ENCODE measurements around the gene ZNF354C. TPM values are rescaled to one million over a fixed set of nuclear protein-coding genes. Genes with fewer than 3 reads are reported as not detected.

ZNF354C gene
- total and polyA plus RNA-seq, 10 of the 15 experiments (the other 5 are each of a cell fraction or from before 2014, with no cell fraction given) = 0.01 to 0.03 (median 0.02) TPM; not detected in 7

GRCh38 chr5:179120421-179120861 lies 60.3 kb downstream of the ZNF354C start:
- in situ Hi-C loops (cut with MboI) = no loop called here
- no peak overlapping the region for H3K27ac ChIP-seq (ENCODE audit: control insufficient read depth, insufficient read depth)
- H3K27me3 ChIP-seq (replicated peaks in 1 of 2; ENCODE audit: control insufficient read depth in 2 of 2, insufficient read depth in 2 of 2, low read length in 1 of 2) = no peaks in the 10 kb centered on the region
- no peaks in the 10 kb centered on the region for H4K20me1 ChIP-seq (ENCODE audit: control insufficient read depth, insufficient read depth)
- FAIRE-seq = no peak
- no peaks in the 10 kb centered on the region for H3K4me1 ChIP-seq (ENCODE audit: control insufficient read depth, insufficient read depth, low read length)
- no peaks in the 10 kb centered on the region for H3K79me2 ChIP-seq (ENCODE audit: control insufficient read depth, insufficient read depth, low read length)
- CTCF ChIA-PET = no interaction called here
- RAD21 ChIA-PET (ENCODE audit: unreplicated experiment) = no interaction called here
- H3K36me3 ChIP-seq (ENCODE audit: control insufficient read depth in 2 of 2, insufficient read depth in 2 of 2, low read length in 1 of 2) = no peaks in the 10 kb centered on the region
- no peak for ATAC-seq
- H3K9ac ChIP-seq (ENCODE audit: control insufficient read depth, insufficient read depth, low read length) = no peak overlapping the region
- no peak for DNase-seq (ENCODE audit: low read depth, low spot score)
- TF ChIP-seq SPI1 (IDR thresholded peaks at IDR 0.05; ENCODE audit: borderline replicate concordance, insufficient read depth, low read depth, low read length) = no peak
- TF ChIP-seq BCLAF1 (IDR thresholded peaks at IDR 0.05) = no peak
- no peak for TF ChIP-seq MLLT1 (IDR thresholded peaks at IDR 0.05)
- TF ChIP-seq E4F1 (IDR thresholded peaks at IDR 0.05; ENCODE audit: borderline replicate concordance, partially characterized antibody) = no peak
- H2AFZ ChIP-seq (ENCODE audit: control insufficient read depth, low read depth, low read length) = no peak overlapping the region
- SMC1A ChIA-PET (ENCODE audit: uncharacterized antibody, unreplicated experiment) = no interaction called here
- POLR2A ChIA-PET = no interaction called here
- H3K4me3 ChIP-seq = no peak overlapping the region
- intact Hi-C loops (cut with micrococcal nuclease; ENCODE audit: unreplicated experiment) = no loop called here
- peaks cover 1% of the 10 kb centered on the region; the same call in 1 of the 3 replicates for H3K9me3 ChIP-seq (replicated peaks; ENCODE audit: control insufficient read depth, insufficient read depth, low read length)
- 86% methylated on average over 32 of the region's 35 CpGs for WGBS (ENCODE audit: insufficient coverage, insufficient replicate concordance, low lambda C conversion rate, missing lambda C conversion rate)
- H3K4me2 ChIP-seq (ENCODE audit: control insufficient read depth, insufficient read depth) = no peak overlapping the region
- no TSS peak for BruUV-seq (replicated peaks)
